ENCODE data around the gene EOGT.

- TF ChIP-seq CTCF (IDR thresholded peaks at IDR 0.05) (no peak), EP300 (IDR thresholded peaks at IDR 0.05) (no peak)
These were observed 81.9 kb downstream of the EOGT start for GRCh38 chr3:68931406-68932149.
